HCT116 (cell line): ENCODE measurements around the gene TTC8.

Experiments
- ATF3 ChIP-seq: IDR thresholded peaks from 2 replicates; pipeline ENCODE4 v1.6.1; 2012
- CTCF ChIP-seq, 3 experiments: fragments of 200-600 bp in 1 of 3; sonication (generic) in 1 of 3; IDR thresholded peaks in 2 of 3; conservative IDR thresholded peaks in 1 of 3; 2 replicates each; pipeline ENCODE4 v1.5.1; 2012 to 2017; ENCODE audit warnings: low read depth in 2 of 3, low read length in 2 of 3, antibody characterized with exemption in 1 of 3, borderline replicate concordance in 1 of 3, control low read depth in 1 of 3, mild to moderate bottlenecking in 1 of 3, mixed read lengths in 1 of 3, mixed run types in 1 of 3, moderate library complexity in 1 of 3; ENCODE audit not compliant: insufficient read depth in 1 of 3
- EZH2 ChIP-seq: fragments of 200-600 bp; sonication (generic); IDR thresholded peaks from 2 replicates; pipeline ENCODE4 v1.6.1; 2017; ENCODE audit warnings: antibody characterized with exemption, mixed run types
- EZH2phosphoT487 ChIP-seq: fragments of 200-600 bp; IDR thresholded peaks from 2 replicates; pipeline ENCODE4 v1.6.1; 2018; ENCODE audit warnings: antibody characterized with exemption, borderline replicate concordance
- JUND ChIP-seq: IDR thresholded peaks from 2 replicates; pipeline ENCODE4 v1.6.1; 2012
- MAX ChIP-seq: IDR thresholded peaks from 2 replicates; pipeline ENCODE4 v1.6.1; 2012
- POLR2A ChIP-seq: IDR thresholded peaks from 2 replicates; pipeline ENCODE4 v1.7.0; 2011; ENCODE audit warnings: borderline replicate concordance; ENCODE audit not compliant: insufficient read depth, insufficient read length; ENCODE audit errors: extremely low read depth
- POLR2AphosphoS5 ChIP-seq: IDR thresholded peaks from 2 replicates; pipeline ENCODE4 v1.6.1; 2011; ENCODE audit warnings: mild to moderate bottlenecking, low read depth, low read length, moderate library complexity
- RAD21 ChIP-seq: IDR thresholded peaks from 2 replicates; pipeline ENCODE4 v1.6.1; 2012; ENCODE audit warnings: low read depth, mild to moderate bottlenecking
- SP1 ChIP-seq: IDR thresholded peaks from 2 replicates; pipeline ENCODE4 v1.6.1; 2012; ENCODE audit warnings: low read depth
- YY1 ChIP-seq: IDR thresholded peaks from 2 replicates; pipeline ENCODE4 v1.6.1; 2011; ENCODE audit warnings: low read length, low read depth, moderate library complexity, mild to moderate bottlenecking; ENCODE audit not compliant: insufficient replicate concordance; ENCODE audit errors: extremely low read depth
- ZNF274 ChIP-seq: fragments of 200-500 bp; sonication (Bioruptor generic); IDR thresholded peaks from 2 replicates; pipeline ENCODE4 v1.6.1; 2014; ENCODE audit warnings: mild to moderate bottlenecking, low read depth, low read length, inconsistent platforms

- TF ChIP-seq CTCF (IDR thresholded peaks at IDR 0.05 in 2 of 3, conservative IDR thresholded peaks at IDR 0.05 in 1 of 3; ENCODE audit: borderline replicate concordance in 1 of 3, insufficient read depth in 1 of 3, low read depth in 2 of 3, low read length in 2 of 3) (no peak), JUND (no peak), POLR2AphosphoS5 (no peak), RAD21 (no peak), POLR2A (no peak), SP1 (no peak), EZH2phosphoT487 (no peak), YY1 (no peak), ATF3 (no peak), ZNF274 (no peak), MAX (no peak), EZH2 (no peak)
Measured at GRCh38 chr14:88802596-88802995, 21.9 kb upstream of the TTC8 start.
